IPS-18c (cell line): ENCODE results near the gene DDIT3.

Experiments used
- H3K4me3 ChIP-seq: 2 replicates; pipeline ENCODE4 v1.7.0; 2013; ENCODE audit warnings: low read depth, mild to moderate bottlenecking, low read length, moderate library complexity; ENCODE audit not compliant: insufficient read depth
- H3K9me3 ChIP-seq: one replicate; pipeline ENCODE4 v1.6.1; 2013; ENCODE audit warnings: mild to moderate bottlenecking, low read length, moderate library complexity; ENCODE audit not compliant: control insufficient read depth, insufficient read depth

Gene DDIT3

GRCh38 chr12:57549909-57550640 lies 29.8 kb upstream of the DDIT3 start, which contains the start of gene KIF5A:
Gene KIF5A, plus strand, starts transcription at chr12:57550044. Its CDS starts 228 bp downstream, at chr12:57550272.
- peak within 1 kb of the TSS; percentile 85 for H3K4me3 ChIP-seq
- no peaks in the 10 kb centered on the region for H3K9me3 ChIP-seq

DNA sequence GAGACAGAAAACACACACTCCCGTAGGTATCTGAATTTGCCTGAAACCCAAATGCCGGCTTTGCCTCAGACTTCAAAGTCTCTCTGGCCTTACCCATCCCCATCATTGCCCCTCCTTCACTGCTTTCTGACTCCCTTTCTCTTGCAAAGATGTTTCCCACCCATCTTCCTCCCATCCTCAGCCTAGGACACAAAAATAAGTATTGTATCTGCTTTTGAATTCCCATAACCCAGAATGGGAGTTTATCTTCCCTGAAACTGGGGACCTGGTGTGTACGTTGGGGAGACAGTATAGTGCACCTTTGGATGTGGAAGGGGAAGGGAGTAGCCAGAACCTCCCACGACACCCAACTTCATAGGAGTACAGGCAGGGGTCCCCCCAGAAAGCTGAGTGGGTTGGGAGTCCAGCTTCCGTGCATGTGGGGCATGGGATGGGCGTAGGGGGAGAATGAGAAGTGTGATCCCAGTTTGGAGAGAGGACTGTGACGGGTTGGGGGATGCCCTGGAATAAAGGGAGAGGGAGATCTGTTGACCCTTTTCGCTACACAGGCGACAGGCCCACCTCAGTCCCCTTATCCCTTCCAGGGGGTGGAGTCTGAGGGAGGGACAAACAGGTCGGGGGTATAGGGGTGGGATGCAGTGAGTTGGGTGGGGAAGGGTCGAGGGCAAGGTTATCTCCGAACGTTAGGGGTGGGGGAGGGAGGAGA lies 29.0 kb upstream of the DDIT3 start:
- H3K9me3 ChIP-seq: no peaks in the 10 kb centered on the region
- peak overlapping the region; percentile 85; the same call in 1 of the 2 replicates for H3K4me3 ChIP-seq

DNA sequence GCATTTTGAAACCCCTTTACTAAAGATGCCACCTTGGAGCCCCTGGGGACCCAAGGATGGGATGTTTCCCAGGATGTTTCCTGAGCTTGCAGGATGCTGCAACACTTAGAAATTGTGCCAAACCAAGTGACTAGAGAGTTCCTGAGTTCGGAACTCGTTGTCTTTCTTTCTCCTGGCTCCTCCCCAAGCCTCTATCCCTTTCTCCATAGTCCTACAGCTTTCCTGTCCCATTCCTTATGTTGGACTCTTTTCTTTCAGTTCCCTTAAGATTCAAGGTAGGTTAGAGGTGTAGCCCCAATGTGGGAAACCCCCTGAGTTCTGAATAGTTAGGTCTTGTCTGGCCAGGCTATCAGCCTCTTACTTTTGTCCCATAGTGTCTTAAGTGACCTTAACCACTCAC lies 28.2 kb upstream of the DDIT3 start:
- no peaks in the 10 kb centered on the region for H3K9me3 ChIP-seq
- no peak overlapping the region for H3K4me3 ChIP-seq

DNA sequence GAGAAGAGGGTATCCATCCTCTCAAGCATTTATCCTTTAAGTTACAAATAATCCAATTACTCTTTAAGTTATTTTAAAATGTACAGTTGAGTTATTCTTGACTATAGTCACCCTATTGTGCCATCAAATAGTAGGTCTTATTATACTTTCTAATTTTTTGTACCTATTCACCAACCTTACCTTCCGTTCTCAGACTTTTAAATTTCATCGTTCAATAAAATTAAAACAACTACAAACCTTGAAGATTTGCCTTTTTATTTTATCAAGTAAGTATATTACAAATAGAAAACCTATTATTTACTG lies 27.6 kb upstream of the DDIT3 start:
- Histone ChIP-seq H3K9me3 (no peaks in the 10 kb centered on the region), H3K4me3 (no peak overlapping the region)

GRCh38 chr12:57547288-57548012 lies 27.1 kb upstream of the DDIT3 start:
- no peak overlapping the region for H3K4me3 ChIP-seq
- H3K9me3 ChIP-seq: no peaks in the 10 kb centered on the region

DNA sequence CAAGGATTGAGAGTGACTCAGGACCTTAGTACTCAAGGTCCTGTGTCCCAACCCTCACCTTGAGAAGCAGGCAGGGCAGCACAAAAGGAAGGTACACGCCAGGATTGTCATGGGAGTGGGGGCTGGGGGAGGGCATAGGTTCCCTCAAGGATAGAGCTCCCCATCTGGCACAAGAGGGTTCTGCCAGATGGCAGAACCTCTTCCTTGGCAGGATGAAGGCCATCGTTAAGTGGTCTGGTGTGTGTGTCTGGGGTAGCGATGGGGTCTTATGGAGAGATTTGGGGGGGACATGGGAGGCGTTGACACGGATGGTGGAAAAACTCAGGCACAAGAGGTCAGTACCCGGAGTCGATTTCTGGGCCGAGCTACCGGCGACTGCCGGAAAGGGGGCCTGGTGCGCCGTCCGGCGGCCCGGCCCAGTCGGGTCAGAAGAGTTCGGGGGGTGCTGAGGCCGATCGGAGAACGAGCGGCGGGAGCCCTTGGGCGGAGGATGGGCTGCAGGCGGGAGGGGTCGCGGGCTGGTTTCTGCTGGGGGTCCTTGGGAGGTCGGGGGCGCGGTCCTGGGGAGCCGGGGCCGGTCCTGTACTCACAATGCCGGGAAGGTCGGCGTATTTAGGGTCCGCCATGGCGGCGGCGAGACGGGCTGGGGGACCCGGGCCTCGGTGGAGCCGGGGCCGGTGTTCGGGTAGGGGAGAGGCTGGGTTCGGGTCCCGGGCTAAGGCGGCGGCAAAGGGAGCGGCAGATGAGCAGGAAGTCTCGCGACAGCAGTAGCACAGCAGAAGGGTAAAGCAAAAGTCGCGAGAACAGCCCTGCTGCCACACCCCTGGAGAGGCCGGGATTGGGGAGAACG lies 26.3 kb upstream of the DDIT3 start, which contains the start of gene DCTN2:
Gene DCTN2 (minus strand): TSS at position 755 of the 850 bp plus-strand sequence. CDS start 129 bp downstream, at position 626.
- Histone ChIP-seq H3K9me3 (no peaks in the 10 kb centered on the region), H3K4me3 (peak within 1 kb of the TSS; percentile 88)

DNA sequence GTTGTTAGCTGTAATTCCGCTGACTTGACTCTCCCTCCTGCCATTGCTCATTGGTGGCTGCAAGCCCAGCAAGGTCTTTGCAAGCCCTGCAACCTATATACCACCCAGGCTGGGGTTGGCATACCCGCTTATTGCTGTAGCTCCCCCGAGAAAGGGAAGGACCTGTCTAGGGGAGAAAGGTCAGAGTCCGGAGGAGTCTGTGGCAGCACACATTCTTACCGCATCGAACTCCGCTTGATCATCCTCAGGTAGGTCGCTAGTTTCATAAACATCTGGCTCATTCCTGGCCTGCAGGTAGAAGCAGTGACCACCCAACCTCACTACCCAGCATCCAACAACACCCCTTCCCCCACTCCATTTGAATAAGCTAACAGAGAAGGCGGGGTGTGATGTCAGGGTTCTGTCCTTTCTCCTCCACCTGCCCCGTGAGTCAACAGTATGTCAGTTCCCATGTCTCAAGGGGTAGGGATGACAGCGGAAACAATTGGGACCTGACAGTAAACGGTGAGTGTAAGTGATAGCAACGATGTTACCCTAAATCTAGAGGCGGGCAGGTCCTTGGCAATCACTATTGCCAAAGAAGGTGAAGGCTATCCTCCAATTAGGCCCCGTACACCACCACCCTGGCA lies 25.6 kb upstream of the DDIT3 start:
- no peaks in the 10 kb centered on the region for H3K9me3 ChIP-seq
- H3K4me3 ChIP-seq: peak overlapping the region; percentile 88

DNA sequence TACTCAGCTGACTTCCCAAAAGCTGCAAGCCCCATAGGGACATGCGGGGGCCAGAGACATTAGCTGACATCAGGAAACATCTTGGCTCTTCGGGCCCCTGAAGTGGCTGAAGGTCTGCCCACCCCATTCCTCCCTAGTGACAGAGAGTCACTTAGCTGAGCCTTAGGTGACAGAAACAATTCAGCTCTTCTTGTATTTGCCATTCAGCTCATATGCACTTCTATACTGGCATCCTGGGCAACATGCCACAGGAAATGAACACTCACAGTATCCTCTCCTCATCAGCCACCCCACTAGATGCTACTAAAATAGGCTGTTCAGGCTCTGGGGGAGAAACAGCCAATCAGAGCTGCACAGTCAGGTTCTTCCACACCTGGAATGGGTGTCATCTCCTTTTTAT lies 23.3 kb upstream of the DDIT3 start:
- H3K9me3 ChIP-seq: no peaks in the 10 kb centered on the region

DNA sequence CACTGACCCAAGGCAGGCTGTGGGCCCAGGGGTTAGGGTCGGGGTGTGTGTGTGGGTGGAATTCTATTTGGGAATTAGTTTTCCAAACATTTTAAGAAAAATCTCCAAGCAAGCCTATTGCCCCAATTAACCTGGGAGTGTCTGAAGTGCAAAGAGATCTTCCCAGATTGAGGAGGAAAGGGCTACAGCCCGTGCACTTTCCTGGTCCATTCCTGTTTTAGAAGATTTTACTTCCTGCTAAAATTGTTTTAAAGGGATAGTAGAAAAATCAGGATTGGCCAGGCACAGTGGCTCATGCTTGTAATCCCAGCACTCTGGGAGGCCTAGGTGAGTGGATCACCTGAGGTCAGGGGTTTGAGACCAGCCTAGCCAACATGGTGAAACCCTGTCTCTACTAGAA lies 21.4 kb upstream of the DDIT3 start:
- Histone ChIP-seq H3K9me3 (no peaks in the 10 kb centered on the region), H3K4me3 (no peak overlapping the region)

More for the DNA sequence above, 23.3 kb upstream of the DDIT3 start:
- H3K4me3 ChIP-seq: no peak overlapping the region

DNA sequence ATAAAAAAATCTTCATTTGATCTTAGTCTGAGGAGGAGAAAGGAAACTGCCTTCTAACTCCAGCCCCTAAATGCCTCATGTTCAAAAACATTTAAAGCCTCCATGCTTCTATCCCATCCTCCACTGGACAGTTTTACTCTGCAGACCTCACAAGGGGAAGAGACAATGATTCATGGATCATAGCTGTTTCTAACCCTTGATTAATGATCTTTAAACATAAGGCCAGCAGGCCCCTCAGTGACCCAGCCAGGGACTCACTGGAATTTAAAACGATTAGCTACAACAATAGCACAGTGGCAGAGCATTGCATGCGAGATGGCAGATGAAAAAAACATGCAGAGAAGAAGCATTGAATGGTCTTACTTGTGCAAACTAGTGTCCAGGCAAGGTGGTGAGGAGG lies 20.7 kb upstream of the DDIT3 start:
- no peaks in the 10 kb centered on the region for H3K9me3 ChIP-seq
- H3K4me3 ChIP-seq: no peak overlapping the region

GRCh38 chr12:57539134-57539768 lies 18.9 kb upstream of the DDIT3 start:
- Histone ChIP-seq H3K9me3 (no peaks in the 10 kb centered on the region), H3K4me3 (no peak overlapping the region)

DNA sequence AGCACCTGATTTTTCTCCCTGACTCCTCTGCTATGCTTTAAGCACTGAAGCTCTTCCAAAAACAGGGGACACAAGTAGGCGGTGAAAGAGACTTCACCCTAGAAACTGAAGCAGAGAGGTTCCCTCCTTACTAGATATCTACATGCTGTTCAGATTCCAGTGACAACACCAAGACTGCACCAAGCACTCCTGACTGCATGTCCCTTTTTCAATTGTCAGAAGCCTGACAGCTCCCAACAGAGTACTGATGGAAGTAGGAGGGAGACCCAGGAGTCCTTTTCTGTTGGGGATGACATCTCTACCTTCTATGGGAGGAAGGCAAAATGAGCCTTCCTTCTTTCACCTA lies 16.3 kb upstream of the DDIT3 start:
- no peaks in the 10 kb centered on the region for H3K9me3 ChIP-seq

GRCh38 chr12:57535764-57536596 lies 15.7 kb upstream of the DDIT3 start:
- H3K9me3 ChIP-seq: no peaks in the 10 kb centered on the region
- no peak overlapping the region for H3K4me3 ChIP-seq

More for the DNA sequence above, 16.3 kb upstream of the DDIT3 start:
- H3K4me3 ChIP-seq: no peak overlapping the region

GRCh38 chr12:57534991-57535543 lies 14.8 kb upstream of the DDIT3 start:
- Histone ChIP-seq H3K9me3 (no peaks in the 10 kb centered on the region), H3K4me3 (no peak overlapping the region)

- Histone ChIP-seq H3K9me3 (no peaks in the 10 kb centered on the region), H3K4me3 (no peak overlapping the region)
Measured at GRCh38 chr12:57534250-57534649, 13.9 kb upstream of the DDIT3 start.
